Activated T-cell treated with anti-CD3 and anti-CD28 coated beads, Interleukin-2, amount 50 U/mL, for 48 hours (primary cell): Measurements from ENCODE around the gene CLIP3.
A peak's percentile ranks its signal among the peaks of the same experiment; 100 is the strongest.
"Not testable (repeated sequence)": the region's sequence is repeated elsewhere in the genome, so short reads cannot be mapped to it uniquely, and the experiment has no call there.

ENCODE experiments used
- DNase-seq, 2 experiments: peaks; one replicate each; pipeline ENCODE4 v3.0.0-alpha.2; 2020

CLIP3 gene, protein sequence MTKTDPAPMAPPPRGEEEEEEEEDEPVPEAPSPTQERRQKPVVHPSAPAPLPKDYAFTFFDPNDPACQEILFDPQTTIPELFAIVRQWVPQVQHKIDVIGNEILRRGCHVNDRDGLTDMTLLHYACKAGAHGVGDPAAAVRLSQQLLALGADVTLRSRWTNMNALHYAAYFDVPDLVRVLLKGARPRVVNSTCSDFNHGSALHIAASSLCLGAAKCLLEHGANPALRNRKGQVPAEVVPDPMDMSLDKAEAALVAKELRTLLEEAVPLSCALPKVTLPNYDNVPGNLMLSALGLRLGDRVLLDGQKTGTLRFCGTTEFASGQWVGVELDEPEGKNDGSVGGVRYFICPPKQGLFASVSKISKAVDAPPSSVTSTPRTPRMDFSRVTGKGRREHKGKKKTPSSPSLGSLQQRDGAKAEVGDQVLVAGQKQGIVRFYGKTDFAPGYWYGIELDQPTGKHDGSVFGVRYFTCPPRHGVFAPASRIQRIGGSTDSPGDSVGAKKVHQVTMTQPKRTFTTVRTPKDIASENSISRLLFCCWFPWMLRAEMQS

DNA sequence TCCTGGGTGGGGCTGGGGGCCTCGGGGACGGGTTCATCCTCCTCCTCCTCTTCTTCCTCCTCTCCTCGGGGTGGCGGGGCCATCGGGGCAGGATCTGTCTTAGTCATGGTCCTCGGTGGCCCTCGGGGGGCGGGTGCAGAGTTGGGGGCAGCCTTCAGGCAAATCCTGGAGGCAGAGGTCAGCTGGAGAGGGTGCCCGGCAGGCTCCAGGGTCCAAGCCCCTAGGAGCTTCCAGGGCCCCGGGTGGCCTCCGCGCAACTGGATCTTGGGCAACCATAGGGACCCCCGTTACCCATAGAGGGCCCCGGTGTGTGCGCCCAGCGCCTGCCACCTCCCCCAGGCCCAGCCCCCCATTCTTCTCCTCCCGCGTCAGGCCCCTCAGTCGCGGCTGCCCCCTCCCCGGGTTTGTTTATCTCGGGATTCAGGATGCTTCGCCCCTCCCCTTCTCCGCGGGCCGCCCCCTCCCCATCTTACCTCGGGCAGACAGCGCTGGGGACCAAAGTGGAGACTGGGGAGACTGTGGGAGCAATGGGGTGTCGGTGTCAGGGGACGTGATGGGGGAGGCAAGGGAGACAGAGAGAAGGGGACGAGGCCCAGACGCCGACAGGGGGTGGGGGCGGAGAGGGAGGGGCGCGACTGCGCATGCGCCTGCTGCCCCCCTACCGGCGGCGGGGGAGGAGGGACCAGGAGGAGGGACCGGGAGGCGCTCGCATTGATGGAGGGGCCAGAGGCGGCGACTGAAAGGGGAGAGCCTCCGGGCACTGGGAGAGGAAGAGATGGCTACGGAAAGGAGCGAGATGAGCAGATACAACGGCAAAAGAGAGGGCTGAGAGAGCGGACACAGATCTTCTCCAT, at the start of gene CLIP3:
Gene CLIP3, minus strand, starts transcription at position 623 of the 854 bp plus-strand sequence. Its CDS starts 516 bp downstream, at position 107.
- peak; percentile 52 to 65 for DNase-seq

DNA sequence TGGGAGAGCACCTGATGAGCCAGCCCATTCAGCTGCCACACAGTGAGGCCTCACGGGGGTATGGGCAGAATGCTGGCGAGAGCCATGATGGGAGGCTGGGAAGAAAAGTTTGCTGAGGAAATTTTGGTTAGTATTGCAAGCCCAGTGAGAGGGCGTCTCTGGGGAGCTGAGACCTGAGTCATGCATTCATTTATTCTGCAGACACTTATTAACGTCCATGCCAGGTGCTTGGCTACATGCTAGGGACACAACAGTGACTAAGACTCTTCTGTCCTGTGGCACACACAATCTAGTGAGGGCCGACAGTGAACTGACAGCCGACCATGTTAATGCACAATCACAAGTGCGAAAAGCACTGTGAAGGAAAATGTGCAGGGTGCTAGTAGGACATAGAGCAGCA, 49.2 kb upstream of the CLIP3 start:
- DNase-seq, result no peak

DNA sequence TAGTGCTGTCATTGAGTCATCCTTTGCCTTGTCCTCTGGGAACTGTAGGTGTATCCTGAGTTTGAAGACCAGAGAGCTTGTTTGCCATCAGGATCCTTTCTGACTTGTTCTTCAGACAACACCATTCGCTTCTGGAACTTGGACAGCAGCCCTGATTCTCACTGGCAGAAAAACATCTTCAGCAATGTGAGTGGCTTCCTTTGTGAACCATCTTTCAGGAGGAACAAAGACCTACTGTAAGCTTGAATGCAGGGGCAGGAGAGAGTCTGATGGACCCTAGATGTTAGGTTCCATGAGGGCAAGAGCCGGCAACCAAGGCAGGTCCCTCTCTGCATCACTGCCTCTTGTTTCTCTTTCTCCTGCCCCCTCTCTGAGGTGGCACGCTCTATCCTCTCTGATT, 48.7 kb upstream of the CLIP3 start:
- DNase-seq, result no peak

DNA sequence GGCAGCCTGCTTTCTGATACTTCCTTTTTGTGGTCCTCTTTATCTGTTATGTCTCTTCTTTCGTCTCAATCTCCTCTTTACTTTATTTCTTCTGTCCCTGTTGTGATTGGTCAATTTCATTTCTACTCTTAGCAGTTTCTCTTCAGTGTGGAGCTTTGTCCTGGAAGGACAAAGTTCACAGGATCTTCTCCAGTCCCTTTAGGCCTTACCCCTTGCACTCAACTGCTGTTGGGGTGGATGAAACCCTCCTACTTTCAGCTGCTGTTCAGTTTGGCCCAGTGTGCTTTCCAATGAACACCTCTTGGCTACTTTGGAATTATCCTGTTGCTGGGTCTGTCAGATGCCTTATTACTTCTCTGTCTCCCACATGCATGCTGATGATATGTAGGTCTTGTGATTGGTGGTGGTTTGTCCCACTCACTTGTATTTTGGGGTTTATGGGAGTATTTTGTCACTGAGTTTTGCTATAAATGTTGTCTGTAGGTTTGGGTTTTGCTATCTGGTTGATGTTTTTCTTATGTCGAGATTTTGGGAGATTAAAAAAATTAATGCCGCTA, 46.8 kb upstream of the CLIP3 start:
- DNase-seq, result no peak

DNA sequence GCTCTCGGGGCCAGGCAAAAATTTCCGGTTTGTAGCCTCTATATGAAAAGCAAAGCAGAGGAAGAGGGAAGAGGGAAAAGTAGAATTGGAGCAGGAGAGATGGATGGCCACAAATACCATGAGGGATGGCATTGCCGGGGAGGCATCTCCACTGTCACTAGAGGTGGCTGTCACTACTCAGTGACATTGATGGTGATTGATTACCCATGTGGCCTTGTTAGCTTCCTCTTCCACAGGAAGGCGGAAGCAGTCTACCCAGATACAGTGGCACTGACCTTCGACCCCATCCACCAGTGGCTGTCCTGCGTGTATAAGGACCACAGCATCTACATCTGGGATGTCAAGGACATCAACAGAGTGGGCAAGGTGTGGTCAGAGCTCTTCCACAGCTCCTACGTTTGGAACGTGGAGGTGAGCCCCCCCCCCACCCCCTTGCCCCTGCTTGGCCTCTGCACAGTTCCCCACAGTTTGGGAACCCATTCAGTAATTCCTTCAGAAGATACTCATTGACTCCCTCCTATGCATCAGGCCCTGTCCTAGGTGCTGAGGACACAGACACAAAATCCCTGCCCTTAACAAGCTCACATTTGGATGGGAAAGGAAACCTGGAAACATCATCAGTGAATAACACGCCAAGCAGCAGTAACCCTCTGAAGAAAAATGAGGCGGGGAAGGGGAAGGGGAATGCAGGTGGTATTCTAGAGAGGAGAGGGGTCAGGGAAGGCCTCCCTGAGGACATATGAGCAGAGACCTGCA, 40.6 kb upstream of the CLIP3 start:
- no peak for DNase-seq

DNA sequence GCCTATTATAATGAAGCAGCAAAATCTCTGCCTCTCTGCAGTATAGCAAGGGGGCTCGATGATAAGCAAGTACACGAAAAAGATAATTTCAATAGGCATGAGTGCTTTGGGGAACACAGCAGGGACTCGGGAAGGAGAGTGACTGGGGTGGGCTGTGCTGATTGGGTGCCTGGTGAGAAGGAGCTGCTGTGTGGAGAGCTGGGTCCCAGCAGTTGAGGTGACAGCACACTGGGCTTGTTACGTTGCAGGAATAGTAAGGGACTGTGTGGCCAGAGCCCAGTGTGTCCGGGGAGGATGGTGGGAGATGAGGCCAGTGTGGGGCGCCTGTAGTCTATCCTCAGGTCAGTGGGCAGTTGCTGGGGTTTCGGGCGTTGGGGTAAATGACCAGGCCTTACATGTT, 39.4 kb upstream of the CLIP3 start:
- DNase-seq, result no peak

DNA sequence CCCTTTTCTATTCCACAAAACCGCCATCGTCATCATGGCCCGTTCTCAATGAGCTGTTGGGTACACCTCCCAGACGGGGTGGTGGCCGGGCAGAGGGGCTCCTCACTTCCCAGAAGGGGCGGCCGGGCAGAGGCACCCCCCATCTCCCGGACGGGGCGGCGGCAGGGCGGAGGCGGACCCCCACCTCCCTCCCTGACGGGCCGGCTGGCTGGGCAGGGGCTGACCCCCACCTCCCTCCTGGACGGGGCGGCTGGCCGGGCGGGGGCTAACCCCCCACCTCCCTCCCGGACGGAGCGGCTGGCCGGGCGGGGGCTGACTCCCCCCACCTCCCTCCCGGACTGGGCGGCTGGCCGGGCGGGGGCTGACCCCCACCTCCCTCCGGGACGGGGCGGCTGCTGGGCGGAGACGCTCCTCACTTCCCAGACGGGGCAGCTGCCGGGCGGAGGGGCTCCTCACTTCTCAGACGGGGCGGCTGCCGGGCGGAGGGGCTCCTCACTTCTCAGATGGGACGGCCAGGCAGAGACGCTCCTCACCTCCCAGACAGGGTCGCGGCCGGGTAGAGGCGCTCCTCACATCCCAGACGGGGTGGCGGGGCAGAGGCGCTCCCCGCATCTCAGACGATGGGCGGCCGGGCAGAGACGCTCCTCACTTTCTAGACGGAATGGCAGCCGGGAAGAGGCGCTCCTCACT, 36.3 kb upstream of the CLIP3 start:
- not testable (repeated sequence) for DNase-seq

DNA sequence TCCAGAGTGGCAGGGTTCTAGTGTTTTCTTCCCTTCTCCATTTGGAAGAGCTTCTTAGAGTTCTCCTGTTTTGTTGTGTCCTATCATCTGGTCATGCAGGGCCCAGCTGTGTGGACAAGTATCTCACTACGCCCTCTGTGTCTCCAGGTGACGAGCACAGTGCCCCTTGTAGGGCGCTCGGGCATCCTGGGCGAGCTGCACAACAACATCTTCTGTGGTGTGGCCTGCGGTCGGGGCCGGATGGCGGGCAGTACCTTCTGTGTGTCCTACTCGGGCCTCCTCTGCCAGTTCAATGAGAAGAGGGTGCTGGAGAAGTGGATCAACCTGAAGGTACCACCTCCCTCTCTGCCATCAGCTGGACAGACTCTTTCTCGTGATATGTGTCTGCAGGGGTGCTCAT, 35.0 kb upstream of the CLIP3 start:
- no peak for DNase-seq

DNA sequence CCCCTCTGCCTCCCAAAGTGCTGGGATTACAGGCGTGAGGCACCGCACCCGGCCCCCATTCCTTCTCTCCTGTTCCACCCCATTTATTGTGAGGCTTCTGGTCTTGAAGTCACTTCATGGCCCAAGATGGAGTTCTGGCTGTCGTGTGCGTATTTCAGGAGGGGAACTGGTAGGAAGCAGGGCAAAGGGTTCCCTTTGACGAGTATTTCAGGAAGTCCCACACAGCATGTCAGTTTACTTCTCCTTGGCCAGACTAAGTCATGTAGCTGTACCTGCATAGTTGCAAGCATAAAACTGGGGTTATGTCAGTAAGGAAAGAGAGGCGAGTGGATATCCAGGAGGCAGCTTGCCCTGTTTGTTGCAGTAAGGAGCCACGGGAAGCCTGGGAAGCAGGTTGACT, 32.2 kb upstream of the CLIP3 start:
- no peak for DNase-seq

DNA sequence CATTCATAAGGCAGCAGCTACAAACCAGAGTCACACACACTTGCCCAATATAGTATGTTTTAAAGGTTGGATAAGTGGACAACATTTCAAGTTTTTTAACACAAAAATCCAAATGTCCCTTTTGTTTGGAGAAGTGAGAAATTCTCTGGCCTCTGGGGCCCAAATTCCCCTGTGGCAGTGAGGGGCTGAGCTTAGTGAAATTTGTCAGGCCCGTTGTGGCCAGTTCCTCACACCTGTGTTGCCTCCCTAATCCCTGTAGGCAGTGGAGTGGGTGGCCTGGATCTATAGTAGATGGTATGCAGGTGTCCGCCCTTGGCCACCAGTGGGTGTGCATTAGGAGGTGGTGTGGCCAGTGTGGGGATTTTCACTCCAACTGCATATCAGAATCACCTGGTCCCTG, 28.7 kb upstream of the CLIP3 start:
- DNase-seq, result no peak

DNA sequence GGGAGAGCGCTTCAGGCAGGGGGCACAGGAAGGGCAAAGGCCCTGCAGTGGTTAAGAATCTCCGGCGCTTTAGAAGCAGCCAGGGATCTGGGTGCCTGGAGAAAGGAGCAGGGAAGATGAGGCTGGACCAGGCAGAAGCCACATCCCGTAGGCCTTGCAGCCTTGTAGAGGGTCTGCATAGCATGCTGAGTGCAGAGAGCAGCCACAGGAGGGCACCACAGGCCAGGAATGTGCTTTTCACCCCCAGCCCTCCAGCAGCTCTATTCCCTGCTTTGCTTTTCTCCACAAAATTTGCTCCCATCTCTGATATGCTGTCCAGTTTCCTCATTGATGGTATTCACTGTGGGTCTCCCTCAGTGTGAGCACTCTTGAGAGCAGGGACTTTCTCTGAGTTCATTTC, 27.8 kb upstream of the CLIP3 start:
- peak in 1 of 2 experiments; percentile 41 for DNase-seq

DNA sequence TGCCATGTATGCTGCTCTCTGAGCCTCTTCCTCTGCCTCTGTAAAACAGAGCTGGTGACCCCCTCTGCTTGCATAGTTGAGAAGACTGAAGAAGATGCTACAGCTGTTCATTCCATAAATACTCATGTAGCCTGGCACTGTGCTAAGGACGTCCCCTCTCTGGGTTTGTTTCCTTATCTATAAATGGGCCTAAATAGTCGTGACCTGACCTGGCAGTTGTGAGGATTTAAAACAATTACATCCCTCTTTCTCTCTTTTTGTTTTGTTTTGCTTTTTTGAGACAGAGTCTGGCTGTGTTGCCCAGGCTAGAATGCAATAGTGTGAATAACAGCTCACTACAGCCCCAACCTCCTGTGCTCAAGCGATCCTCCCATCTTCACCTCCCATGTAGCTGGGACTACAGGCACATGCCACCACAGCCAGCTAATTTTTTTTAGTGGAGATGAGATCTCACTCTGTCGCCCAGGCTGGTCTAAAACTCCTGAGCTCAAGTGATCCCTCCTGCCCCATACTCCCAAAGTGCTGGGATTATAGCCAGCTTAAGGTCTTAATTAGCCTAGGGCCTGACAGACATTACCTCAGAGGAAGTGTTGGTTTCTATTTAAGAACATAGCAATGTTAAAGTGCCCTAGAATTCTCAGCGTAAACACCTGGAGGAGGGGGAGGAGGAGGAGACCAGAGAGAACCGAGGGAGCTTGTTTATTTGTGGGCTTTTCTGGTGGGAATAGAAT, 26.7 kb upstream of the CLIP3 start:
- no peak for DNase-seq

DNA sequence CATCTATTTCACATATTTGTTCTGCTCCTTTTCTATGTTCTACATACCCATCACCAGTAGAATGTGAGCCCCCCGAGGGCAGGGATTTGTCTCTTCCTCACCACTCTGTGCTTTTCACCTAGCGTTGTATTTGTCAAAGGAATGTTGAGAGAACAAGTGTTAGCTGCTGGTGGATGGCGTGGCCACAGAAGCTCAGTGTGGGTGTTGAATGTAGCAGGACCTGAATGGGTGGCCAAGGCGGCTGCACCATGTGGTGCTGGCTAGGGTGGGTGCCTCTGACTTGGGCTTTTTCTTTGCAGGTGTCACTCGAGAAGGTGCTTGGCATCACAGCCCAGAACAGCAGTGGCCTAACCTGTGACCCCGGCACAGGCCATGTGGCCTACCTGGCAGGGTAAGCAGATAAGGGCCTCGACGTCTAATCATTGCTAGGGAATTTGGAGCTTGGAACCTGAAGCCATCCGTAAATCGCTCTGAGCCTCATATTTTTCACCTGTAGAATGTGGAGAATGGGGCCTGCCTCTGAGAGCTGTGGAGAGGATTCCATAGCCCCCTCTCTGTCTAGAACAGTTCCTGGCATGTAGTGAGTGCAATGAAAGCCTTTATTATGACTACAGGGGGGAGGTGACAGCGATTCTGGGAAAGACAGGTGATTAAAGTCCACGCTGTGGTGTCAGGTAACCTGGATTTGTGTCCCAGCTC, 26.0 kb upstream of the CLIP3 start:
- no peak for DNase-seq

DNA sequence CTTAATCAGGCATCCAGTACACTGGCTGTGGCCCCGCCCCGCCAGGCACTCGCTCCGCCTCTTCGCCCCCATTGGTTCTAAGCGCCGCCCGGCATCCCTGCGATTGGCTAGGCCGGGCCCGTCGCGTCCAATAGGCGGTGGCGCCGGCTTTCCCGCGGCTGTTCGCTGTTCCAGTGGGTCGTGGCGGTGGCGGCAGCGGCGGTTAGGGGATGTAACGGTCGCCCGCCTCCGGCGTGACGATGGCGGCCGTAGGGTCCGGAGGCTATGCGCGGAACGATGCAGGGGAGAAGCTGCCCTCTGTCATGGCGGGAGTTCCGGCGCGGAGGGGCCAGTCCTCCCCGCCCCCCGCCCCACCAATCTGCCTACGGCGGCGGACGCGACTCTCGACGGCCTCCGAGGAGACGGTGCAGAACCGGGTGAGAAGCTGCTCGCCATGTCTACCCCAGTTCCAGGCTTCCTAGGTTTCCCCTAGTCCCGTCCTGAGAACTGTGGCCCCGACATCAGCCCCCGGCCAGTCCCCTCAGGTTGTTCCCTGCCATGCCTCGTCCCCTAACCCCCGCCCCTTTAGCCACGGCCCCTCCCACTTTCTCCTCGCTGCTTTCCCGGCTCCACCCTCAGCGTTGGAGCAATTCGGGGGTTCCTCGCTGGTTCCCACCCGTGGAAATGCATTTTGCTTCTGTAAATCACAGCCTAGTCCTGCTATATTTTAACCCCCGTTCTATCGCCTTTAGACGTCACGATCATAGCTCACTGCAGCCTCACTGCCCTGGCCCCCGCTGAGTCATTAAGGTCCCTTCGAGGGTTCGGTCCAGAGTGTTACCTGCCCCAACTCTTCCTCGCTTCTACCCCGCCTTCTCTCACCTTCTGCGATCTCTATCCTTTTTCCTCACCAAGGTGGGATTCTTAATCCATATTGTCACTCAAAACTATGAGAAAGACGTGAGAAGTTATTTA, 22.3 kb upstream of the CLIP3 start, which contains the start of gene WDR62:
Gene WDR62, plus strand, starts transcription at position 165 of the 954 bp plus-strand sequence. Its CDS starts 75 bp downstream, at position 240.
- DNase-seq, result peak; percentile 98

DNA sequence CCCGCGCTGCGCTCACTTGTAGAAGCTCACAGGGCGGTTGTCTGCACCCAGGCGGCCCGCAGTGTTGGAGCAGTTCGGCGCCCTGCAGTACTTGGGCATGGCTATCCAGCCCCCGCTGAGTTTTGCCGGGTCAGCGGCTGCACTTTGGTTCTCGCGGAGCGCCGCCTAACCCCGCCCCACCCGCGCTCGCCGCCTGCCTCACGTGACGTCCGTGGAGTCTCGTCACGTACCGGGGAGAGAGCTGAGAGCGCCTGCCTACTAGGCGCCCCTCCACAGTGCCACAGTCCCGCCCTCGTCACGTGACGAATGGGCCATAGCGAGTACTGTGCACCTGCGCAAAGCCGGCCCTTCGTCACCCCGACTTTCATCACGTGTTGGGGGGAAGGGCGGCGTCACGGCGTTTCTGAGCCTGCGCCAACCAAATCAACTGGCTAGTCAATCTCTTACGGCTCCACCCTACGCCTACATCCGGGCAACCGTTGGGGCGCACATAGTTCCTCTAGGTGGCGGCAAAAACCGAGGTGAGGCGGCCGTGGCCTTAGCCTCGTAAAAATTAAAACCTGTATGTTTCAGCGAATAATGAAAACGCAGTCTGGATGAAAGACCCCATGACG, 21.6 kb upstream of the CLIP3 start, which contains the start of gene THAP8:
Gene THAP8, minus strand, starts transcription at position 167 of the 614 bp plus-strand sequence. Its CDS starts 68 bp downstream, at position 99.
- peak; percentile 99 to 100 for DNase-seq

DNA sequence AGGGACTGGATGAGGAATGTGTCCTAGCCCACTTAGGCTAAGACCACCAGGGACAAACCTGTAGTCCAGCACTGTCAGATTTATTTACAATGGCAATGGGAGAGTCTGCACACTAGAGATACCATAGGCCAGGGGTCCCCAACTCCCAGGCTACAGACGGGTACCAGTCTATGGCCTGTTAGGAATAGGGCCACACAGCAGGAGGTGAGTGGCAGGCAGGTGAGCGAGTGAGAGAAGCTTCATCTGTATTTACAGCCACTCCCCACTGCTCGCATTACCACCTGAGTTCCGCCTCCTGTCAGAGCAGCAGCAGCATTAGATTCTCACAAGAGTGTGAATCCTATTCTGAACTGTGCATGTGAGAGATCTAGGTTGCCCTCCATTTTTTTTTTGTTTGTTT, 19.0 kb upstream of the CLIP3 start:
- DNase-seq, result no peak

DNA sequence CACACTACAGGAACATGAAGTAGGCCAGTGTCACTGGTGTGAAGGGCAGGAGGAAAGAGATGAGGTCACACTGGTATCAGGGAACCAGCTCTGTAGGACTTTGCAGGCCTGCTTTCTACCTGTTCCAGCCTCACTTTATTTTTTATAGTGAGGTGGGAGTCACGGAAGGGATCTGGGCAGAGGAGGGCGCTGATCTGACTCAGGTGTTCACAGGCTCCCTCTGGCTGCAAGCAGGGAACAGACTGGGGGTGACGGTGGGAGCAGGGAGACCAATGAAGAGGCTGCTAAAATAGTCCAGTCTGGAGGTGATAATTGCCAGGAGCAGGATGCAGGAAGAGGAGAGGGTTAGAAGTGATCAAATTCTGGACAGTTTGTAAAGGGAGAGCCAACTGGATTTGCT, 18.6 kb upstream of the CLIP3 start:
- DNase-seq, result no peak

DNA sequence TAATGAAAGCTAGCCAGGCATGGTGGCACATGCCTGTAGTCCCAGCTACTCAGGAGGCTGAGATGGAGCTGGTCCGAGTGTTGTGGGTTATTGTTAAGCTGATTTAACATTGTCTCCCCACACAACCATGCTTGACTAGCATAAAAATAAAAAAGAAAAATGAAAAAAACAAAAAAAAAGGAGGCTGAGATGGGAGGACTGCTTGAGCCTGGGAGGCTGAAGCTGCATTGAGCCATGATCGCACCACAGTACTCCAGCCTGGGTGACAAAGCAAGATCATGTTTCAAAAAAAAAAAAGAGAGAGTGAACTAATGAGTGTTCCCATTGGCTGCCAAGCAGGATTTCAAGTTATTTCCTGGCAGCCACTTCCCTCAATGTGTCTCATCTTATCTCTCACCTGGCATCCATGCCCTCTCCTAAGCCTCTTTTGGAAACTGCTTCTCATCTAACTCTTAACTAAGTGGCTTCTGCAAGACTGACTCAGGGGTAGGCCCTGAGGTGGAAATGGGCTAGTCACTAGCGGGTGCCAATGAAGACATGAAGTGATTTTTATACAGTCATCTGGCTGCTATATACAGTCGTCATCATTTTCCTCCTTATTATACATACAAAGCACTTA, 16.5 kb upstream of the CLIP3 start:
- DNase-seq, result no peak
